Measurements from ENCODE around the gene PDE7B.

Gene PDE7B

DNA sequence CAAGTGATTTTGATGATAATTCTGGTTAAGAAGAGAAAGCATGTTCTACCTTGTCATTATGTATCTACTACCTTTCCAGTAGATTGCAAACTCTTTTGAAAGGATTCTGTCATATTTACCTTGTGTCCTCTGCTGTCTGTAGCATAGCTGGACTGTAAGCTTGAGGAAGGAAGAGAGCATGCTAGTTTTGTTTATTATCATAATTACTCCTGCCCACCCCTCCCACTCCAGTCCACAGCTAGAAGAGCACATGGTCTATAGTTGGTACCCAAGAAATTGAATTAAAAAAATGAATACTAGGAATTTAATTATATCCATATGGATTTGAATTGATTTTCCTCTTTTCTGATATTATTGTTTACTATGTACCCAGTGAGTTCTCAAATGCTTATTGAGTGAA is 40.2 kb downstream of the PDE7B start:
- DNase-seq = no peak

DNA sequence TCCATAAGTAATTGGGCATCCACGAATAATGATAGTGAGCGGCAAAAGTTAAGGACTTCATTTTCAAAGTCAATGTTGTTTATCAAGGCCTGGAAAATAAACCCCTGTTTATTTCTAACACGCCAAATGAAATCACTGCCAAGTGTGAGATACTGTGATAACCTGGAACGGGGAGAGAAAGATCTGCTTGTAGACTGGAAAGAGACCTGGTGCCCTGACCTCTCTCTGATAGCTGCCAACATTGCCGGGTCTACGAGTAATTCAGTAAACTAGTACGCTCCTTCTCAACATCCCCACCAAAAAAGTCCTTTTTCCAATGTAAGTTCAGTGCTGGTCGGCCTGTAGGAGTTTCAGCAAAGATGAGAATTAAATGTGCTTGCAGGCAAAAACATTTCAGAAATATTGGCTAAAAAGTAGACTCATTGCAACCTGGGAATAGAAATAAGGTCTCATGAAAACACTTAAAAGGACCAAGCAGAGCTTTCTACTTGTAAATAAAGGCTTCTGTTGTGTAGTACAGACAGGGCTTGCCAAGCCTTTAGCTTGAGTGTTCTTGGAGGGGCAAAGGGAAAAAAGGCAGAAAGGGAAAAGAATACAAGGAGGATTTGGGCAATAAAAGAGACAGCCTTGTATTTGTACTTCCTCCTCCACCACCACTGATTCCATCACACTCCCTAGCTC is 43.9 kb downstream of the PDE7B start:
- DNase-seq = no peak

- DNase-seq = no peak
Observed at GRCh38 chr6:135897087-135897486, 45.6 kb downstream of the PDE7B start.

GRCh38 chr6:135901774-135902524 is 50.4 kb downstream of the PDE7B start:
- DNase-seq = peak; percentile 85

DNA sequence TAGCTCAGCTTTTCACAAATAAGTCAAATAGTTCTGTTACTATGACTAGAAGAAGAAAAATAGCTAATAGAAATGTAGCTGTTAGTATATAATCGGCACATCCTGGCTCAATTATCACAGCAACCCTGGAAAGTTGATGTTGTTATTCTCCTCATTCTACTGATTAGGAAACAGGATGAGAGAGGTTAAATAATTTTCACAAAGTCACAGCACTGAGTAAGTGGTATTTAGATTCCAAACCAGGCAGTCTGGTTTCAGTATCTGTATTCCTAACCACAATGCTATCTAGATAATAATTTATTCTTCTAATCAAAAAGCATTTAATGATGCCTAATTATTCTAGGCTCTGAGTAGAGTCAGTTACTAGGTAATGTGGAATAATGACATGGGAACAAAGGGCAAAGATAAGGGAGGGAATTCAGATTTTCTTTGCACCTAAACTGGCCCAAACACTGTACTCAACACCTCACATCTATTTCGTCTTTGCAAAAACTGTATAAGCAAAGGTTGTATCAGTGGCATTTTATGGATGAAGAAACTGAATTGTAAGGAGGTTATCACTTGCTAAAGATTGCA is 51.3 kb downstream of the PDE7B start:
- DNase-seq = no peak

GRCh38 chr6:135904666-135905065 is 53.2 kb downstream of the PDE7B start:
- no peak for DNase-seq

GRCh38 chr6:135905604-135906300 is 54.3 kb downstream of the PDE7B start:
- peak; percentile 41 for DNase-seq

DNA sequence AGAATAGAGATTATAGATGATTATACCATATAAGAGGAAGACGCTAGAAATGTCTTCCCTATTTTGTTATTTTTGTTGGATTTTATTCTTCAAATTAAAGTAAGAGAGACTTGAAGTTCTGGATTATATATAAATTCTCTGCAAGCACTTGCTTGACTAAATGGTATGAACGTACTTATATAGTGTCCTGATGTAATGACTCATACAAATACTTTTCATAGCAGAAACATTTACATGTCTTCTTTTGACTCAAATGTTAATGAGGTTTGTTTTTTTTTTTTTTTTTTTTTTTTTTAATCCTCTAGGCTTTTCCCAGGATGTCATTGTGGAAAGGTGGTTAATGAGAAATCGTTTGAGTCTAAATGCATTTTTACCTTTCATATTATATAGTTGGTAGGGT is 55.0 kb downstream of the PDE7B start:
- DNase-seq = no peak

- peak; percentile 51 for DNase-seq
Observed at GRCh38 chr6:135906972-135907465, 55.5 kb downstream of the PDE7B start.

DNA sequence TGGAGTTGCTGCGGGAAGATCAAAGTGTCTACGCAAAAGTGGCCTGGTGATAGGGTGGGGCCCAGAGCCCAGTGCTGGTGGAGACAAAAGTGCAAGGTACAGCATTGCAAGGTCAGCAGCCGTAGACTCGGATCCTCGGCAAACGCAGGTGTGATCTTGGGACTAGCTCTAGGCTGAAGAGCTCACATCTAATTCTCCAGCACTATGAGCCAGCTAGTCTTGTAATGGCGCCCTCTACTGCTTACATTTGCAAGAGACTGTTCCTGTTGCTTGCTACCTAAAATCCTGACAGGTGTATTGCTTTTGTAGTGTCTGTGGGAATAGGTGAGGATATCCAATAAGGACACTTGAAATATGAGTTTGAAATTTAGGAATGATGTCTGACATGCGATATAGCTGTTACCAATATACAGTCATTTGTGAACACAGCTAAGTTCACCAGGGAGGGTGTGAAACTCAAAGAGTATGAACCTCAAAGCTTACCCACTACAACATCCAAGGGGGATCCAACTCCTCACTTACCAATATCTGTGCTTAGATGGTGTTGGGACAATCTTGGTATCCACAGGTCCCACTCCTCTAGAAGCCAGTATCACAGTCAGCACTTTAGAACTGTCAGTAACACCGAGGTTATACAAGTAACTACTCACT is 58.4 kb downstream of the PDE7B start:
- DNase-seq = no peak

DNA sequence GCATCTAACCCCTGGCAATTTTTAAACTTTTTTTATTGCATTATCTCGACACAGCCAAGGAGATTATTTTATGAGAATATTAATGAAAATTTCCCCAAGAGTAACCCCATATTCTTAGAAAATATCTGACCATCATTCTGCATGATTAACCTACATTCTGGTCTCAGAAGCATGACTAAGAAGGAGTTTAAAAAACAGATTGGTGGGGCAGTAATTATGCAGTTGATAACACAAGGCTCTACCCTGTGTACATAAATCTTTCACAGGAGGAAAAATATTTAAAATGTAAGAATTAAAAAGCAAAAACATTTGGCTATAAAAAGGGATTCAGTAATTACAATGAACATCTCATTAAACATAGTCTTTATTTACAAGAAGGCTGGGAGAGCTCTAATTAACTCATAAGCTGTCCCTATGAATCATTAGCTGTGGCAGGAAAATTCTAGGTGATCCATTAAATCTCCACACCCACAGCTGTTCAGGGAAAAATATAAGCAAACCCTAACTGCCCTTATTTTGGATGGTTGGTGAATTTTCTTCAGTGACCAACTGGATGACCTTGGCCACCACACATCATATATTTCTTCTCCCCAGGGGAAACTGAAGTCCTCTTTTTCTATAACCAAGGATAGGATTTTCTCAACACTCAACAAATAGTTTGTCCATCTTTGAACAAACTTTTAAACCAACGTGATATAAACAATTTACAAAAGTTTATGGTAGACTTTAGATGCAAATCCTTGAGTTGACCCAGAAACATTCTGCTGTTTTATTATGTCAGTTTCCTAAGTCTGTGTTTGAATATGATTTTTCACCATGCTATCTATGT is 59.5 kb downstream of the PDE7B start:
- no peak for DNase-seq

DNA sequence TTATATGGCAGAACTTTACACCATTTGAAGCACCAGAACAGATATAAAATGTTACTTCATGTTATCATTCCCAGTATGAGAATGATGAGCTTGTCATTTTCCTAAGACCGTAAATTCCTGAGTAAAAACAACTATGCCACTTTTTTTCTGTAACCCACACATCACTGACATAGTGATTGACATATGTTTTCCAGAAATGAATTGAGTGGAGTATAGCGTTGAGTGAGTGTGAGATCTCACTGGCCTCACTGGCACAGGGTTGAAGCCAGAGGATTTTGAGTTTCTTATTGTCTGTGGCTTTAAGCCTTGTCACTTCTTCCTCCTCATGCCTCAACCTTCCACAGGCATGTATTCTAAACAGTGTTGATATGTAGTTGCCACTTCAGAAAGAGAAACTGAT is 62.3 kb downstream of the PDE7B start:
- DNase-seq = no peak

GRCh38 chr6:135919026-135919425 is 67.5 kb downstream of the PDE7B start:
- DNase-seq = no peak

GRCh38 chr6:135920689-135921088 is 69.2 kb downstream of the PDE7B start:
- no peak for DNase-seq

- no peak for DNase-seq
Observed at GRCh38 chr6:135921188-135921587, 69.7 kb downstream of the PDE7B start.

- DNase-seq = peak; percentile 69
Observed at GRCh38 chr6:135922174-135922573, 70.7 kb downstream of the PDE7B start.

DNA sequence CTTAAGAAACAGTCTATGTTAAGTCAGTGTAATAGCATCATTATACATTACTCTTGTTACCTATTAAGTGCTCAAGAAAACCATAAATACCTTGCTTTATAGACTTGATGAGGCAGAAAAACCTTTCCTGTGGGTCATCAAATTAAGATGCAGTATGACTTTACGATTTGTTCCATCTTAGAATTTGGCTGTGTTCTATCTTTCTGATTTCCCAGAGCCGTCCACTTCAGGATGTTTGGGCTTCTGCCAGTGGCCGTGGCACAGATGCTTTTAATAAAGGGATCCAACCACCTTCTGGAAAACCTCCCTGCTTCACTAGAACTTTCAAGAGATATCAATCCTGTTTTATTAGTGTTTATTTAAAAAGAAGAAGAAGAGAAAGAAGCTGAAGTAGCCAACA is 71.2 kb downstream of the PDE7B start:
- DNase-seq = peak; percentile 70

GRCh38 chr6:135932651-135933050 is 81.2 kb downstream of the PDE7B start:
- DNase-seq = no peak

GRCh38 chr6:135935941-135936601 is 84.6 kb downstream of the PDE7B start:
- peak; percentile 38 for DNase-seq

DNA sequence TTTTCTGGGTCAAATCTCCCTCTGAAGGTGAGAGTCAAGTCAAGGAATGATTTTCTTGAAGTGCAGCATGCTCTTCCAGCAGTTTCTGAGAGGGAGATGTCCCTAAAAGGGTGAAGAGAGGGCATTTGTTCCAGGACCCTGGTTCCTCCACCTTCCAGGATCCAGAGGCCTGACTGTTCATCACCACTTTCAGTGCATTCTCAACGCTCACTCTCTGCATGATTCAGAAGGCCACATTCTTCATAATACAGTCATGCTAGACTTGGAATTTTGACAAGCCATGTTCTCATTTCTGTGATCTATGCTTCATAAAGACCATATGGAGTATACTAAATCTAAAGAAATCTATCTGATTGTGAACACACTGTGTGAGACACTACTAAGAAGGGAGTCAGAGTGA is 85.1 kb downstream of the PDE7B start:
- no peak for DNase-seq

GRCh38 chr6:135937106-135937505 is 85.6 kb downstream of the PDE7B start:
- no peak for DNase-seq

Data from right hindlimb (tissue), 1 donor.